Ectodermal cell (in vitro differentiated cells): ENCODE measurements around the gene ERCC2.
A peak's percentile ranks its signal among the peaks of the same experiment; 100 is the strongest.

Experiments
- H3K27ac ChIP-seq: 2 replicates; pipeline ENCODE4 v1.7.0; 2013; ENCODE audit warnings: mild to moderate bottlenecking, low read depth, low read length; ENCODE audit not compliant: insufficient read depth, poor library complexity, severe bottlenecking
- H3K27me3 ChIP-seq: 2 replicates; pipeline ENCODE4 v1.7.0; 2013; ENCODE audit warnings: mild to moderate bottlenecking, low read length; ENCODE audit not compliant: insufficient read depth, control insufficient read depth, poor library complexity, severe bottlenecking
- H3K36me3 ChIP-seq: one replicate; pipeline ENCODE4 v1.7.0; 2013; ENCODE audit warnings: low read length; ENCODE audit not compliant: control insufficient read depth, insufficient read depth
- H3K4me1 ChIP-seq: one replicate; pipeline ENCODE4 v1.7.0; 2013; ENCODE audit warnings: low read length; ENCODE audit not compliant: control insufficient read depth, insufficient read depth
- H3K4me3 ChIP-seq: 2 replicates; pipeline ENCODE4 v1.7.0; 2013; ENCODE audit warnings: low read depth, low read length, control low read depth; ENCODE audit not compliant: insufficient read depth
- H3K9me3 ChIP-seq: 2 replicates; pipeline ENCODE4 v1.7.0; 2013; ENCODE audit warnings: mild to moderate bottlenecking, low read length, moderate library complexity; ENCODE audit not compliant: control insufficient read depth
- WGBS, 2 experiments: methylation state at CpG; one replicate each; pipeline ENCODE4 v1.1.7; 2013; ENCODE audit warnings: missing lambda C conversion rate in 2 of 2; 5-methylcytosine and 5-hydroxymethylcytosine counted together

The ERCC2 gene

DNA sequence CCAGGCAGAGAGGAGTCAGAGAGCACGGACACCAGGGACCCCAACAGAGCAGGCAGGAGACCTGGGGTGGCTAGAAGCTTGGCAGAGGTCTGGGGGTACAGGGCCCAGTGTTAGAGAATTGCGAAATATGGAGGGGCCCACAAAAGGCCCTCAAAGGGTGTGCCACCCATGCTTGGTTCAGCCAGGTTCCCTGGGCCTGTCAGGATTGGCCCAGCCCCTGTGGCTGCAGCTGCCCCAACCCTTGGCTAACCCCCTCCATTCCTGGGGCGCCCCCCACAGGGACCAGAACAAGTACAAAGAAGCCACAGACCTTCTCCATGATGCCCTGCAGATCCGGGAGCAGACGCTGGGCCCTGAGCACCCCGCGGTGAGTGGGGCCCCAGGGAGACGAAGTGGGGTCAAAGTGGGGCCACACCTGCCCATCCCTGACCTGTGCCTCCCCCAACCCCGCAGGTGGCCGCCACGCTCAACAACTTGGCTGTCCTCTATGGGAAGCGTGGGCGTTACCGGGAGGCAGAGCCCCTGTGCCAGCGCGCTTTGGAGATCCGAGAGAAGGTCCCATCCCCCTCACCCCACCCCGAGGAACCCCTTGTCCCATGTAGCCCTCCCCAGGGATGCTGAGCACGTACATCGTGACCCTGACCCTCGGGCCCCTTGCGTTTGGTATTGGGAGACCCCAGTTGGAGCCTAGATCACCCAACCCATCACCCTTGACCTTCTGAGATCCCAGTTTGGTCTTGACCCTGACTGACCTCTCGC is 21.8 kb downstream of the ERCC2 start:
- Histone ChIP-seq H3K27me3 (no peaks in the 10 kb centered on the region), H3K4me3 (no peak overlapping the region), H3K9me3 (no peaks in the 10 kb centered on the region), H3K36me3 (peaks cover 28% of the 10 kb centered on the region), H3K4me1 (peaks cover 8% of the 10 kb centered on the region), H3K27ac (no peak overlapping the region)
- 89 to 90% methylated on average over 23 of the region's 23 CpGs for WGBS, 2 experiments

DNA sequence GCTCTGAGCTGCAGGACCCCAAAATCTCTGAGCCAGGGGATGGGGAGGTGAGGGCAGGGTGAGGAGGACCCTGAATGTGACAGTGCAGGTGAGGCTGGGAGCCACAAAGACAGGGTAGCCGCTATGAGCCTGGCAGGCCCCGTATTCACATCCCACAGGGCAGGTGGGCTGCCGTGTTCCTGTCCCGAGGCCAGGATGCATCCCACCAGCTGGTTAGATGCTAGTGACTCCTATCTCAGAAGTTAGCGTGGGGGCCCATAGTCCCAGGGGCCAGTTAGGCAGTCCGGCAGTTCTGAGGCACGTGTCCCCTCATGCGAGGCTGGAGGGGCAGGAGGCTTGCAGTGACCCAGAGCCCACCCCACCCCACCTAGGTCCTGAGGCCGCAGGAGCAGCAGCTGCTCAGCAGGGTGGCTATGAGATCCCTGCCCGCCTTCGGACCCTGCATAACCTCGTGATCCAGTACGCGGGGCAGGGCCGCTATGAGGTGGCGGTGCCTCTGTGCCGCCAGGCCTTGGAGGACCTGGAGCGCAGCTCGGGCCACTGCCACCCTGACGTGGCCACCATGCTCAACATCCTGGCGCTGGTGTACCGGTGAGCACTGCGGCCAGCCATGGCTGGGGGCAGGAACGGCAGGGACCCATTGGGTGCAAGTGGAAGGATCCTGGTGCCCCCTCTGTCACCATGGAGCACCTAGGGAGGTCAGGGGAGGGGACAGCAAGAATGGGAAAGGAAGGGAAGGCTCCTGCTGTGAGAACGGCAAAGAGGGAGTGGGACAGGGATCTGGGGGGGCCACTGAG is 22.6 kb downstream of the ERCC2 start:
- Histone ChIP-seq H3K4me1 (peaks cover 8% of the 10 kb centered on the region), H3K27ac (no peak overlapping the region), H3K9me3 (no peaks in the 10 kb centered on the region), H3K36me3 (peaks cover 21% of the 10 kb centered on the region), H3K4me3 (no peak overlapping the region), H3K27me3 (peaks cover 4% of the 10 kb centered on the region)
- WGBS, 2 experiments: 88 to 91% methylated on average over 25 of the region's 25 CpGs

DNA sequence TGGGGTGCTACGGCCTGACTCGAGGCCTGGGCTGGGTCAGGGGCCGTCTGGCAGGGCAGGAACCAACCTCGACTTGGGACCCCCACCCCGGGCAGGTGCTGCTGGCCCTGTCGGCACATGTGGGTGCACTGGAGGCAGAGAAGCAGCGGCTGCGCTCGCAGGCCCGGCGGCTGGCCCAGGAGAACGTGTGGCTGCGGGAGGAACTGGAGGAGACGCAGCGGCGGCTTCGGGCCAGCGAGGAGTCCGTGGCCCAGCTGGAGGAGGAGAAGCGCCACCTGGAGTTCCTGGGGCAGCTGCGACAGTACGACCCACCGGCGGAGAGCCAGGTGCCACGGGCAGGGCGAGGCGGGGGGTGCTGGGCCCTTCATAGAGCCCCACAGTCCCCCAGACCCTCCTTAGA is 23.9 kb downstream of the ERCC2 start:
- H3K4me1 ChIP-seq: peaks cover 8% of the 10 kb centered on the region
- H3K27ac ChIP-seq: no peak overlapping the region
- no peaks in the 10 kb centered on the region for H3K9me3 ChIP-seq
- WGBS, 2 experiments: 67 to 70% methylated on average over 27 of the region's 27 CpGs
- peaks cover 17% of the 10 kb centered on the region for H3K27me3 ChIP-seq
- H3K4me3 ChIP-seq: no peak overlapping the region
- peaks cover 7% of the 10 kb centered on the region for H3K36me3 ChIP-seq

DNA sequence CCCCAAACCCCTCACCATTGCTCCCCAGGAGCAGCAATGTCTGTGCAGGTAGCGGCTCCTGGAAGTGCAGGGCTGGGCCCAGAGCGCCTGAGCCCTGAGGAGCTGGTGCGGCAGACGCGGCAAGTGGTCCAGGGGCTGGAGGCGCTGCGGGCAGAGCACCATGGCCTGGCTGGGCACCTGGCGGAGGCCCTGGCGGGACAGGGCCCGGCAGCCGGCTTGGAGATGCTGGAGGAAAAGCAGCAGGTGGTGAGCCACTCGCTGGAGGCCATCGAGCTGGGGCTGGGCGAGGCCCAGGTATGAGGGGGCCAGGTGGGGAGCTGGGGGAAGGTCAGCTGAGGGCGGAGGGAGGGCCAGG is 24.9 kb downstream of the ERCC2 start:
- peaks cover 27% of the 10 kb centered on the region for H3K27me3 ChIP-seq
- no peaks in the 10 kb centered on the region for H3K9me3 ChIP-seq
- H3K27ac ChIP-seq: no peak overlapping the region
- 90% methylated on average over 15 of the region's 15 CpGs for WGBS, 2 experiments
- no peaks in the 10 kb centered on the region for H3K36me3 ChIP-seq
- H3K4me3 ChIP-seq: no peak overlapping the region
- peaks cover 8% of the 10 kb centered on the region for H3K4me1 ChIP-seq

DNA sequence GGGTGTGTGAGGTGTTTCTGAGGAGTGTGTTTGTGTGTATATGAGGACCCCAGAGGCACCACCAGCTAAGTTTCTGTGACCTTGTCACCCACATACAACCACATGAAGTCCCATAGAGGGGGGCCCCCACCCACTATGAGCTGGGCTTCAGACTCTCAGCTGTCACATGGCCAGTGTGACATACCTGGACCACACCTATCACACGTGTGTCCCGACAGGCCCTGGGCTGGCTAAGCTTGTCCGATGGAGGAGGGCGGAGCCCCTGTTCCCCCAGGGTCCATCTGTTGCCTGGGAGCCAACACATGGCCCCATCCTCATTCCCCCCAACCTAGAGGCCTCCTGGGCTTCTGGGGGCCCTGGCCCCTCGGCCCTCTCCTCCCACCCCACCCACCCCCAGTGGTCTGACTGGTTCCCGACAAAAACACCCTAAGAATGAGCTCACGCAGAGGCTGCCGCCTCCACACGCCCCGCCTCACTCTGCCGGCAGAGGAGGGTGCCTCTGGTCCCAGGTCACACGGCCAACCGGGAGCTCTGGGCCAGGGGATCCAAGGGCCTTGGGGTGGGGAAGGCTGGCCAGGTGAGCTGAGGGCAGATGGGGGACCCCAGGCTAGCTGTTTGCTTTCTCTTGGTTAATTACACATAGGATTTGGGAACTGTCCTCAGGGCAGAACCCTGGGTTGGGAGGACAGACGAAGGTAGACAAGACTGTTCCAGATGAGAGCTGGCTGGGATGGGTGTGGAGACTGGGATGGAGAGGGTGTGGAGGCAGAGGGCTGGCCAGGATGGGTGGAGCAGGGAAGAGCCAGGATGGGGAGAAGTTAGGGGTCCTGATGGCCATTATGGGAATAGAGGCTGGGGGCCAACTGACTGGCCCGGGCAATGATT is 25.5 kb downstream of the ERCC2 start:
- H3K9me3 ChIP-seq: no peaks in the 10 kb centered on the region
- WGBS, 2 experiments: 74 to 75% methylated on average over 14 to 15 of the region's 15 CpGs
- peaks cover 33% of the 10 kb centered on the region for H3K27me3 ChIP-seq
- peaks cover 8% of the 10 kb centered on the region for H3K4me1 ChIP-seq
- no peak overlapping the region for H3K27ac ChIP-seq
- H3K36me3 ChIP-seq: no peaks in the 10 kb centered on the region
- no peak overlapping the region for H3K4me3 ChIP-seq

DNA sequence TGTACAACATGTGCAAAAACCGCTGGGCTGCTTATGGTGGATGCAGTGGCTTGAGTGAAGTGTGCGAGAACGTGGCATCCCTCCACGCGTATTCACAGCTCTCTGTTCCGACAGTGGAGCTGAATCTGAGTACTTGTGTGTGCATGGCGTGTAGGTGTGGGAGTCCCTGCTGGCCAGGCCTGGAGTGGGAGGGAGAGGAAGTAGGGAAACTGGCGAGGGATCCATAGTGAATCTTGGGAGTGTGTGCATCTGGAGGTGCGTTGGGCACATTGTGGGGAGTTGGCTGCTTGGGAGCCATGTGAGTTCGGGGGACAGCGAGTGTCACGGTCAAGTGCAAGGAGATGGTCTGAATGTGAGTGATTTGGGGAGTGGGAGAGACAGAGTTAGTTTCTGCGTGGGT is 27.5 kb downstream of the ERCC2 start:
- no peaks in the 10 kb centered on the region for H3K36me3 ChIP-seq
- WGBS, 2 experiments: 87 to 88% methylated on average over 12 to 13 of the region's 13 CpGs
- no peak overlapping the region for H3K27ac ChIP-seq
- no peak overlapping the region for H3K4me3 ChIP-seq
- H3K27me3 ChIP-seq: peaks cover 43% of the 10 kb centered on the region
- H3K9me3 ChIP-seq: no peaks in the 10 kb centered on the region
- no peaks in the 10 kb centered on the region for H3K4me1 ChIP-seq

DNA sequence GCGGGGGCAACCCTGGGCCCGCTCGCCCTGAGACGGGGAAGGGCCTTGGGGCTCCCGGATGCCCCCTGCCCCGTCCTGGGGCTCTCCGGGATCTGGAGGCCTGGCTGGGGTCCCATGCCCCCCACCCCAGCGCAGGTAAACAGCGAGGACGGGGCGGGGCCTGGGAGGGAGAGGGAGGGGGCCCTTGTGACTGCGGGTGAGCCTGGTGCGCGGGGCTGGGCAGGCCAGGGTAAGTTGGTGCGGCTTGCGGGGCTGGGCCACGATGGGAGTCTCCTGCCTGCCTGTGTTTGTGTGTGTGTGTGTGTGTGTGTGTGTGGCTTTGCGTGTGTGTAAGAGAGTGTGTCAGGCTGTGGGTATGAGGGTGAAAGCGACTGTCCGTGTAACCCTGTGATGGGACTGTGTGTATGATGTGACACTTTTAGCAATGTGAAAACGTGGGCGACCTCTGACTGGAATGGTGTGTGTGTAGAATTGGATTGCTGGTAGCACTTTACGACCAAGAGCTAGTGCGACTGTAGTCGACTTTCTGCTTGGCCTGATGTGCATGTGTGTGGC is 29.4 kb downstream of the ERCC2 start:
- 25 to 26% methylated on average over 25 of the region's 25 CpGs for WGBS, 2 experiments

DNA sequence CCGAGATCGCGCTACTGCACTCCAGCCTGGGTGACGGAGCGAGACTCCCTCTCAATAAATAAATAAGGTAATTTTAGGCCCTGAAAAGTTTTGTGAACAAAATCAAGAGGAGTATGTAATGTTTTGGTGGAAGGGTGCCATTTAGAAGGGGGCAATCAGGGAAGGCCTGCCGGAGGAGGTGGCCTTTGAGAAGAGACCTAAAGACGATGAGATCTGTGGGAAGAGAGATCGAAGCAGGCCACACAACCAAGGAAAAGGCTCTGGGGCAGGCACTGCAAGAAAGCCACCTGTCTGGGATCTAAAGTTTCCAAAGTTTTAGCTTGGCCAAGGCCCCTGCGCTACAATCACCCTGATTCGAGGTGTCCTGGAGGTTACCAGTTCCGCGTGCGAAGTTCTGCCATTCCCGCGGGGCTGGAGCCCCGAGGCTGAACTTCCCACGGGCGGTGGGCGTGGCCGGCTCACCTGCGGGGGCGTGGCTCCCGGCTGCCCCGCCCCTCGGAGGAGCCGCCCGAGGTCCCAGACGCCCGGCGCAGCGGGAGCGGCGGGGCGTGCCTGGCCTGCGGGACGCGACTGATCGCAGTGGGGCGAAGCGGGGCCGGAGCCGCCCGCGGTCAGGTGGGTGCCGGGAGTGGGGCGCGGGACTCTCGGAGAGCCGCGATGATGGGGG is 30.0 kb downstream of the ERCC2 start, which contains the start of gene KLC3:
Gene KLC3, plus strand, starts transcription at position 519 of the 667 bp plus-strand sequence. CDS start 4,792 bp downstream, outside the sequence.
- Histone ChIP-seq H3K27me3 (peaks cover 43% of the 10 kb centered on the region), H3K4me1 (no peaks in the 10 kb centered on the region), H3K4me3 (peak within 1 kb of the TSS; percentile 36), H3K36me3 (no peaks in the 10 kb centered on the region), H3K27ac (no peak within 1 kb of the TSS), H3K9me3 (no peaks in the 10 kb centered on the region)
- WGBS, 2 experiments: 14% methylated on average over 50 of the region's 50 CpGs

More for the DNA sequence above, 29.4 kb downstream of the ERCC2 start:
- Histone ChIP-seq H3K9me3 (no peaks in the 10 kb centered on the region), H3K27me3 (peaks cover 43% of the 10 kb centered on the region), H3K4me1 (no peaks in the 10 kb centered on the region), H3K27ac (no peak overlapping the region), H3K36me3 (no peaks in the 10 kb centered on the region), H3K4me3 (peak overlapping the region; percentile 36)

DNA sequence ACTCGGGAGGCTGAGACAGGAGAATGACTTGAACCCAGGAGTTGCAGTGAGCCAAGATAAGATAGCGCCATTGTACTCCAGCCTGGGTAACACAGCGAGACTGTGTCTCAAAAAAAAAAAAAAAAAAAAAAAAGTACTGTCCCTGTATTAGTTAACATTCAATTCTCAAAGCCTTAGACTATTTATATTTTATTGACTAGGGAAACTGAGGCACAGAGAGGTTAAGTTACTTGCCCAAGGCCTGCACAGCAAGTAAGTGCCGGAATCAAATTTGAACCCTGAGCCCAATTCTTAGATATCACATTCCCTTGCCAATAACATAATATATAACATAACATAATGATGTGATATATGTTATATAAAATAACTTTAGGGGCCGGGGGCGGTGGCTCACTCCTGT is 30.7 kb downstream of the ERCC2 start:
- Histone ChIP-seq H3K4me3 (no peak overlapping the region), H3K27me3 (peaks cover 43% of the 10 kb centered on the region), H3K36me3 (no peaks in the 10 kb centered on the region), H3K4me1 (no peaks in the 10 kb centered on the region), H3K27ac (no peak overlapping the region), H3K9me3 (no peaks in the 10 kb centered on the region)
- 88 to 94% methylated on average over 5 to 6 of the region's 6 CpGs for WGBS, 2 experiments
